DND-41 (cell line): ENCODE measurements around the gene GLCCI1.
A peak's percentile ranks its signal among the peaks of the same experiment; 100 is the strongest.

Experiments
- ATAC-seq: fragments of 200-7000 bp; cut with Tn5 transposase; 3 replicates; pipeline ENCODE4 v1.9.1; 2021; ENCODE audit warnings: low read depth; ENCODE audit not compliant: insufficient read depth
- DNase-seq: peaks from one replicate; pipeline ENCODE4 v3.0.0-alpha.2; 2020
- H2AFZ ChIP-seq: 2 replicates; pipeline ENCODE4 v1.6.0; 2012; ENCODE audit warnings: low read depth, low read length
- H3K27ac ChIP-seq: 2 replicates; pipeline ENCODE4 v1.5.1; 2012; ENCODE audit warnings: low read length, inconsistent platforms
- H3K27me3 ChIP-seq: fragments of 200-600 bp; sonication (generic); 2 replicates; pipeline ENCODE4 v1.6.0; 2012; ENCODE audit warnings: low read length, mild to moderate bottlenecking, inconsistent platforms; ENCODE audit not compliant: insufficient read depth, poor library complexity
- H3K36me3 ChIP-seq: 2 replicates; pipeline ENCODE4 v1.5.1; 2012; ENCODE audit warnings: low read length, inconsistent platforms; ENCODE audit not compliant: insufficient read depth
- H3K4me1 ChIP-seq: 2 replicates; pipeline ENCODE4 v1.5.1; 2012; ENCODE audit warnings: mild to moderate bottlenecking, low read length; ENCODE audit not compliant: insufficient read depth
- H3K4me2 ChIP-seq: 2 replicates; pipeline ENCODE4 v1.6.0; 2012; ENCODE audit warnings: mild to moderate bottlenecking, moderate library complexity, low read length, inconsistent platforms; ENCODE audit not compliant: insufficient read depth
- H3K4me3 ChIP-seq, 2 experiments: fragments of 200-600 bp in 1 of 2; shearing (Covaris generic) in 1 of 2; 2 replicates each; pipeline ENCODE4 v1.5.1; 2012 to 2016; ENCODE audit warnings: inconsistent platforms in 2 of 2, low read length in 2 of 2, mild to moderate bottlenecking in 2 of 2, low read depth in 1 of 2, moderate library complexity in 1 of 2
- H3K79me2 ChIP-seq: 2 replicates; pipeline ENCODE4 v1.6.0; 2012; ENCODE audit warnings: low read length, inconsistent platforms; ENCODE audit not compliant: insufficient read depth
- H3K9ac ChIP-seq: 2 replicates; pipeline ENCODE4 v1.6.0; 2012; ENCODE audit warnings: low read depth, mild to moderate bottlenecking, inconsistent platforms, low read length, moderate library complexity
- H3K9me3 ChIP-seq: 2 replicates; pipeline ENCODE4 v1.5.1; 2012; ENCODE audit warnings: low read length, moderate library complexity, mild to moderate bottlenecking, inconsistent platforms; ENCODE audit not compliant: insufficient read depth, severe bottlenecking
- H4K20me1 ChIP-seq: 2 replicates; pipeline ENCODE4 v1.6.0; 2012; ENCODE audit warnings: low read length; ENCODE audit not compliant: insufficient read depth
- EZH2 ChIP-seq: IDR thresholded peaks from 3 replicates; pipeline ENCODE4 v1.6.1; 2012; ENCODE audit warnings: borderline replicate concordance, low read depth, mild to moderate bottlenecking, moderate library complexity, low read length, inconsistent platforms; ENCODE audit not compliant: severe bottlenecking
- TF ChIP-seq, protein P1 (sequence below): IDR thresholded peaks from 2 replicates; pipeline ENCODE4 v1.5.1; 2012; ENCODE audit warnings: borderline replicate concordance, low read length, moderate library complexity, mild to moderate bottlenecking; ENCODE audit not compliant: poor library complexity, severe bottlenecking; ENCODE audit errors: extremely low read depth

Gene GLCCI1

GRCh38 chr7:8115547-8116402 lies 147.2 kb downstream of the GLCCI1 start:
- Histone ChIP-seq H3K4me2 (no peak overlapping the region), H3K9ac (no peak overlapping the region), H3K36me3 (no peaks in the 10 kb centered on the region), H3K4me3 (no peak overlapping the region), H3K9me3 (no peaks in the 10 kb centered on the region), H3K79me2 (no peaks in the 10 kb centered on the region), H3K27me3 (no peaks in the 10 kb centered on the region), H3K27ac (peak overlapping the region; percentile 43), H2AFZ (peak overlapping the region; percentile 44), H3K4me1 (peaks cover 28% of the 10 kb centered on the region), H4K20me1 (no peaks in the 10 kb centered on the region)
- DNase-seq (peak; percentile 41), ATAC-seq (peak; percentile 87)
- no peak for TF ChIP-seq EZH2
- TF ChIP-seq, protein P1, sequence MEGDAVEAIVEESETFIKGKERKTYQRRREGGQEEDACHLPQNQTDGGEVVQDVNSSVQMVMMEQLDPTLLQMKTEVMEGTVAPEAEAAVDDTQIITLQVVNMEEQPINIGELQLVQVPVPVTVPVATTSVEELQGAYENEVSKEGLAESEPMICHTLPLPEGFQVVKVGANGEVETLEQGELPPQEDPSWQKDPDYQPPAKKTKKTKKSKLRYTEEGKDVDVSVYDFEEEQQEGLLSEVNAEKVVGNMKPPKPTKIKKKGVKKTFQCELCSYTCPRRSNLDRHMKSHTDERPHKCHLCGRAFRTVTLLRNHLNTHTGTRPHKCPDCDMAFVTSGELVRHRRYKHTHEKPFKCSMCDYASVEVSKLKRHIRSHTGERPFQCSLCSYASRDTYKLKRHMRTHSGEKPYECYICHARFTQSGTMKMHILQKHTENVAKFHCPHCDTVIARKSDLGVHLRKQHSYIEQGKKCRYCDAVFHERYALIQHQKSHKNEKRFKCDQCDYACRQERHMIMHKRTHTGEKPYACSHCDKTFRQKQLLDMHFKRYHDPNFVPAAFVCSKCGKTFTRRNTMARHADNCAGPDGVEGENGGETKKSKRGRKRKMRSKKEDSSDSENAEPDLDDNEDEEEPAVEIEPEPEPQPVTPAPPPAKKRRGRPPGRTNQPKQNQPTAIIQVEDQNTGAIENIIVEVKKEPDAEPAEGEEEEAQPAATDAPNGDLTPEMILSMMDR: no peak

DNA sequence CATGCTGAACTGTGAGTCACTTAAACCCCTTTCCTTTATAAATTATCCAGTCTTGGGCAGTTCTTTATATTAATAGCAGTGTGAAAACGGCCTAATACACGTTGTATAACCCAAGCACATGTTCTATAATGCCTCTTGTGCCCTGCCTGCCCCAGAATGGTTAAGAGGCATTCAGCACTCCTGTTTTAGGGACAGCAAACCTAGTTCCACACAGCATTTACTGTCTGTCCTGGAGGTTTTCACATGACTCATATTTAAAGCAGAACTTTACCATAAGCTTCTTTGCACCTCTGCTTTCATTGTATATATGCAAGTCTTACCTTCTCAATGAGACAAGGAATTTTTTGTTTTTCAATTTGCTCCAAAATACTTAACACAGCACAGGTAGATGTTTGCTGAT lies 148.6 kb downstream of the GLCCI1 start:
- Histone ChIP-seq H3K4me2 (no peak overlapping the region), H3K27me3 (no peaks in the 10 kb centered on the region), H4K20me1 (no peaks in the 10 kb centered on the region), H3K79me2 (no peaks in the 10 kb centered on the region), H3K27ac (no peak overlapping the region), H3K4me1 (peaks cover 28% of the 10 kb centered on the region), H3K9ac (no peak overlapping the region), H2AFZ (no peak overlapping the region), H3K4me3 (no peak overlapping the region), H3K9me3 (no peaks in the 10 kb centered on the region), H3K36me3 (no peaks in the 10 kb centered on the region)
- DNase-seq (no peak), ATAC-seq (no peak)
- no peak for TF ChIP-seq EZH2
- TF ChIP-seq, protein P1: no peak

GRCh38 chr7:8119262-8119661 lies 150.7 kb downstream of the GLCCI1 start:
- DNase-seq (no peak), ATAC-seq (no peak)
- Histone ChIP-seq H3K27ac (no peak overlapping the region), H4K20me1 (no peaks in the 10 kb centered on the region), H3K27me3 (no peaks in the 10 kb centered on the region), H3K79me2 (no peaks in the 10 kb centered on the region), H3K4me1 (peaks cover 23% of the 10 kb centered on the region), H3K36me3 (no peaks in the 10 kb centered on the region), H3K9me3 (no peaks in the 10 kb centered on the region), H3K9ac (no peak overlapping the region), H2AFZ (no peak overlapping the region), H3K4me2 (no peak overlapping the region), H3K4me3 (no peak overlapping the region)
- TF ChIP-seq EZH2: no peak
- TF ChIP-seq, protein P1: no peak
